Ectodermal cell (in vitro differentiated cells): Measurements from ENCODE around the gene ATE1.

Source experiments
- H3K27ac ChIP-seq: 2 replicates; pipeline ENCODE4 v1.7.0; 2013; ENCODE audit warnings: mild to moderate bottlenecking, low read depth, low read length; ENCODE audit not compliant: insufficient read depth, poor library complexity, severe bottlenecking
- H3K27me3 ChIP-seq: 2 replicates; pipeline ENCODE4 v1.7.0; 2013; ENCODE audit warnings: mild to moderate bottlenecking, low read length; ENCODE audit not compliant: insufficient read depth, control insufficient read depth, poor library complexity, severe bottlenecking
- H3K36me3 ChIP-seq: one replicate; pipeline ENCODE4 v1.7.0; 2013; ENCODE audit warnings: low read length; ENCODE audit not compliant: control insufficient read depth, insufficient read depth
- H3K4me1 ChIP-seq: one replicate; pipeline ENCODE4 v1.7.0; 2013; ENCODE audit warnings: low read length; ENCODE audit not compliant: control insufficient read depth, insufficient read depth
- H3K4me3 ChIP-seq: 2 replicates; pipeline ENCODE4 v1.7.0; 2013; ENCODE audit warnings: low read depth, low read length, control low read depth; ENCODE audit not compliant: insufficient read depth
- H3K9me3 ChIP-seq: 2 replicates; pipeline ENCODE4 v1.7.0; 2013; ENCODE audit warnings: mild to moderate bottlenecking, low read length, moderate library complexity; ENCODE audit not compliant: control insufficient read depth
- WGBS, 2 experiments: methylation state at CpG; one replicate each; pipeline ENCODE4 v1.1.7; 2013; ENCODE audit warnings: missing lambda C conversion rate in 2 of 2; 5-methylcytosine and 5-hydroxymethylcytosine counted together

Gene ATE1

DNA sequence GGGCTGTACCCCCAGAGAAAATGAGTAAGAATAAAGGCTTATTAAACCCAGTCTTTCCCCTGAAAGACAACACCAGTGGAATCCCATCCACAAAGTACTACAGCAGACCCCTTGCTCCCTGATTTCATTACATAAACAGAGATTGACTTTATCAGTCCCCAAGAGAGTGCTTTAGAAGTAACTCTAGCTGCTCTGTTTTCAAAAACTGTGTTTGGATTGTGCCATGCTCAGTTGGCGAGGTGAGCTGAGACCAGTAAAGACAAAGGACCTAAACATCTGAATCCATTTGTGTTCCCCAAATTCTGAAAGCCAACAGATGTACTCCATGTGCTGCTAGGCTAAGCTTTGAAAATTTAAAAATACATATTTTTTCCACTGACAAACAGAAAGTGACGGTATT is 127.0 kb downstream of the ATE1 start:
- no peak overlapping the region for H3K27ac ChIP-seq
- WGBS, 2 experiments, result 86 to 95% methylated on average over 2 of the region's 2 CpGs
- peaks cover 3% of the 10 kb centered on the region for H3K4me1 ChIP-seq
- H3K4me3 ChIP-seq, result no peak overlapping the region
- no peaks in the 10 kb centered on the region for H3K9me3 ChIP-seq
- no peaks in the 10 kb centered on the region for H3K27me3 ChIP-seq
- no peaks in the 10 kb centered on the region for H3K36me3 ChIP-seq

GRCh38 chr10:121800146-121800545 is 127.7 kb downstream of the ATE1 start:
- 95 to 97% methylated on average over 3 of the region's 3 CpGs for WGBS, 2 experiments
- Histone ChIP-seq H3K9me3 (no peaks in the 10 kb centered on the region), H3K27me3 (no peaks in the 10 kb centered on the region), H3K36me3 (no peaks in the 10 kb centered on the region), H3K4me1 (peaks cover 3% of the 10 kb centered on the region), H3K4me3 (no peak overlapping the region), H3K27ac (no peak overlapping the region)

- no peak overlapping the region for H3K27ac ChIP-seq
- peaks cover 3% of the 10 kb centered on the region for H3K4me1 ChIP-seq
- no peaks in the 10 kb centered on the region for H3K36me3 ChIP-seq
These were observed 130.3 kb downstream of the ATE1 start for GRCh38 chr10:121797490-121797889.

DNA sequence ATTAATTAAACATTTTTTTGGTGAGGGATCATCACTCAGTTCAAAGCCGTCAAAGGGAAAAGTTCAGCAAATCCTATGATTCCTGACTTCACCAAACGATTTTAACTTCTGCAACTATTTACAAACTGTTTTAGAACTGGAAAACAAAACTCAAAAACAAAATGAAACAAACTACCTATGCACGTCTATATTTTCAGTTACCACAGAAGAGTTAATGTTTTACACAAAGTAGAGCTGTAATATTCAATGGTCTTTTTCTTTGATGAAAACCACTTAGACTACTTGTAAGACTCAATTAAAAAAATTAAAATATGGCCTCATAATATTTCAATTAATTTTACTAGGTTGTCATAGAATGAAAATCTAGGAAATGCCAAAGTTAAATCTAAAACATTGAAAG is 131.5 kb downstream of the ATE1 start:
- Histone ChIP-seq H3K4me3 (no peak overlapping the region), H3K4me1 (peaks cover 3% of the 10 kb centered on the region), H3K9me3 (no peaks in the 10 kb centered on the region), H3K36me3 (no peaks in the 10 kb centered on the region), H3K27me3 (no peaks in the 10 kb centered on the region), H3K27ac (no peak overlapping the region)
- WGBS, 2 experiments, result 89% methylated on average over 3 of the region's 3 CpGs

More at GRCh38 chr10:121797490-121797889, 130.3 kb downstream of the ATE1 start:
- Histone ChIP-seq H3K4me3 (no peak overlapping the region), H3K27me3 (no peaks in the 10 kb centered on the region), H3K9me3 (no peaks in the 10 kb centered on the region)
- WGBS, 2 experiments, result 84 to 89% methylated on average over 8 of the region's 8 CpGs

GRCh38 chr10:121792198-121792597 is 135.6 kb downstream of the ATE1 start:
- H3K4me3 ChIP-seq, result no peak overlapping the region
- H3K27me3 ChIP-seq, result no peaks in the 10 kb centered on the region
- no peaks in the 10 kb centered on the region for H3K9me3 ChIP-seq
- no peaks in the 10 kb centered on the region for H3K4me1 ChIP-seq
- no peaks in the 10 kb centered on the region for H3K36me3 ChIP-seq
- 96 to 97% methylated on average over 2 of the region's 3 CpGs for WGBS, 2 experiments
- H3K27ac ChIP-seq, result no peak overlapping the region

DNA sequence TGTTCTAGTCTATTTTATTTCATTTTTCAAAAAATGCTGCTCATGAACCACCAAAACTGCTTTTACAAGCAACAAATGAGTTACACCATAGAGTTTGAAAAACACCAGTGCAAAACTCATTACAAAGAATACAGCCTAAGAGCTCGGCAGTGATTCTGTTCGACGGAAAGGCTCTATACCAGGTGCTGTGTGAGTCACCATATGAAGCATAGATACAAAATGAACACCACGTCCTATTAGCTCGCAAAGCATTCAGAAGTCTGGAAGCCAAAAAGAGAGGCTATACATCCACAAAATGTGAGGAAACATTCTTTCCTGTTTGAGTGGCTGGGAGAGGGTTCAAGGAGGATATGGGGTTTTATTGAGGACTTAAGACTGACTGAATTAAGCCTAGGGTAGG is 136.1 kb downstream of the ATE1 start:
- Histone ChIP-seq H3K27me3 (no peaks in the 10 kb centered on the region), H3K36me3 (no peaks in the 10 kb centered on the region), H3K9me3 (no peaks in the 10 kb centered on the region), H3K4me3 (no peak overlapping the region), H3K4me1 (no peaks in the 10 kb centered on the region), H3K27ac (no peak overlapping the region)
- 94 to 97% methylated on average over 5 of the region's 5 CpGs for WGBS, 2 experiments

GRCh38 chr10:121788717-121789116 is 139.1 kb downstream of the ATE1 start:
- Histone ChIP-seq H3K4me1 (no peaks in the 10 kb centered on the region), H3K27me3 (no peaks in the 10 kb centered on the region), H3K27ac (no peak overlapping the region), H3K36me3 (no peaks in the 10 kb centered on the region), H3K9me3 (no peaks in the 10 kb centered on the region), H3K4me3 (no peak overlapping the region)
- 90 to 94% methylated on average over 3 of the region's 3 CpGs for WGBS, 2 experiments

DNA sequence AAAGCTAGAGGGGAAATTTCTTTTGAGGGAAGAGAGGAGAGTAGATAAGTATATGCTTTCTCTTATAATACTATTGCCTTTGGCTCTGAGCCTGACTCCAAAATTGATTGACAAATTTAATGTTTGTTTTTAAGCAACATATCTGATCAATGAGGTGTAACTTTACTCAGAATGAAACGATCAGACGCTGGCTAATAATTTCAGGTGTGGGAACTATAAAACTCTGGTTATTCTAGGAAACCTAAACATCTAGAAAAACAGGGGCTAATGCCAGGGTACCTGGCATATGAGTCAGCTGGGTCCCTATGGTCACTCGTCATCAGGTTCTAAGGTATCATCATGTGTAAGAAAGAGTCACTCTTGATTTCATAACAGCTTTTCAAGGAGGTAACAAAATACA is 139.7 kb downstream of the ATE1 start:
- Histone ChIP-seq H3K9me3 (no peaks in the 10 kb centered on the region), H3K4me3 (no peak overlapping the region), H3K36me3 (no peaks in the 10 kb centered on the region), H3K27me3 (no peaks in the 10 kb centered on the region), H3K4me1 (no peaks in the 10 kb centered on the region), H3K27ac (no peak overlapping the region)
- 85 to 96% methylated on average over 3 of the region's 3 CpGs for WGBS, 2 experiments

DNA sequence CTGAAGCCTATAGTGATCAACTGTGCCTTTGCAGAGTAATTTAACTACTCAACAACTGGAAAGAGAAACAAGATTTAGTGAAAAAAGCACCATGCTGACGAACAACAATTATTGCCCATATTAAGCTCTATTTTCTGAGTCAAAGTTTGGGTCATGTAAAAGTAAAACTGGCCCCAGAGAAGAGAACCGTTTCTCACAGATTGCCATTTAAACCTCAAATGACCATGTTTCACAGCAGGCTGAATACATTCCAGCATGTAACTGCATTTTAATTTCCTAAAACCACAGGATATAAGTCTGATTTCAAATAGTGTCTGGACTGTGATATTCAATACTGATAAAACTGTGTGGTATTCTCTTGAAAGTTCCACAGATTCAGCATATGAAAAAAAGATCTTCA is 140.7 kb downstream of the ATE1 start:
- Histone ChIP-seq H3K9me3 (no peaks in the 10 kb centered on the region), H3K4me3 (no peak overlapping the region), H3K4me1 (no peaks in the 10 kb centered on the region), H3K27me3 (no peaks in the 10 kb centered on the region), H3K27ac (no peak overlapping the region), H3K36me3 (no peaks in the 10 kb centered on the region)
- 88% methylated on average over 2 of the region's 2 CpGs for WGBS, 2 experiments

GRCh38 chr10:121783782-121784372 is 144.0 kb downstream of the ATE1 start:
- WGBS, 2 experiments, result 72 to 79% methylated on average over 5 of the region's 6 CpGs
- H3K4me3 ChIP-seq, result no peak overlapping the region

GRCh38 chr10:121781101-121781500 is 146.7 kb downstream of the ATE1 start:
- peaks cover 5% of the 10 kb centered on the region for H3K36me3 ChIP-seq
- H3K27ac ChIP-seq, result no peak overlapping the region
- no peak overlapping the region for H3K4me3 ChIP-seq
- no peaks in the 10 kb centered on the region for H3K4me1 ChIP-seq
- no peaks in the 10 kb centered on the region for H3K27me3 ChIP-seq
- H3K9me3 ChIP-seq, result no peaks in the 10 kb centered on the region
- 97% methylated on average over 4 of the region's 4 CpGs for WGBS, 2 experiments

More at GRCh38 chr10:121783782-121784372, 144.0 kb downstream of the ATE1 start:
- H3K36me3 ChIP-seq, result peaks cover 5% of the 10 kb centered on the region
- H3K9me3 ChIP-seq, result no peaks in the 10 kb centered on the region
- H3K4me1 ChIP-seq, result no peaks in the 10 kb centered on the region
- H3K27me3 ChIP-seq, result no peaks in the 10 kb centered on the region
- H3K27ac ChIP-seq, result no peak overlapping the region
